ENCODE results near the gene SLC4A1AP. TPM values are rescaled to one million over a fixed set of nuclear protein-coding genes. Genes with fewer than 3 reads are reported as not detected.

The SLC4A1AP gene
- total RNA-seq, 6 donors from 2014 or later: 15.8 to 44.0 (median 21.6) TPM

- DNase-seq: no peak
- Histone ChIP-seq H3K27me3 (no peaks in the 10 kb centered on the region), H3K27ac (peak overlapping the region; percentile 27 to 82 (median 75)), H3K4me1 (peaks cover 25 to 45% (median 38%) of the 10 kb centered on the region in 4 donors), H3K36me3 (no peaks in the 10 kb centered on the region), H3K9me3 (no peaks in the 10 kb centered on the region), H3K4me3 (no peak overlapping the region)
- 73 to 75% methylated on average over 4 to 5 of the region's 5 CpGs for WGBS, 2 donors
- TF ChIP-seq POLR2AphosphoS5 (IDR thresholded peaks at IDR 0.05): no peak
- TF ChIP-seq EP300 (IDR thresholded peaks at IDR 0.05): no peak
- TF ChIP-seq, protein P1, sequence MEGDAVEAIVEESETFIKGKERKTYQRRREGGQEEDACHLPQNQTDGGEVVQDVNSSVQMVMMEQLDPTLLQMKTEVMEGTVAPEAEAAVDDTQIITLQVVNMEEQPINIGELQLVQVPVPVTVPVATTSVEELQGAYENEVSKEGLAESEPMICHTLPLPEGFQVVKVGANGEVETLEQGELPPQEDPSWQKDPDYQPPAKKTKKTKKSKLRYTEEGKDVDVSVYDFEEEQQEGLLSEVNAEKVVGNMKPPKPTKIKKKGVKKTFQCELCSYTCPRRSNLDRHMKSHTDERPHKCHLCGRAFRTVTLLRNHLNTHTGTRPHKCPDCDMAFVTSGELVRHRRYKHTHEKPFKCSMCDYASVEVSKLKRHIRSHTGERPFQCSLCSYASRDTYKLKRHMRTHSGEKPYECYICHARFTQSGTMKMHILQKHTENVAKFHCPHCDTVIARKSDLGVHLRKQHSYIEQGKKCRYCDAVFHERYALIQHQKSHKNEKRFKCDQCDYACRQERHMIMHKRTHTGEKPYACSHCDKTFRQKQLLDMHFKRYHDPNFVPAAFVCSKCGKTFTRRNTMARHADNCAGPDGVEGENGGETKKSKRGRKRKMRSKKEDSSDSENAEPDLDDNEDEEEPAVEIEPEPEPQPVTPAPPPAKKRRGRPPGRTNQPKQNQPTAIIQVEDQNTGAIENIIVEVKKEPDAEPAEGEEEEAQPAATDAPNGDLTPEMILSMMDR (IDR thresholded peaks at IDR 0.05): no peak
- TF ChIP-seq POLR2A (IDR thresholded peaks at IDR 0.05): no peak
- ATAC-seq (ENCODE audit: low FRiP score in 2 of 2): no peak
Observed at GRCh38 chr2:27728081-27728858, 64.6 kb downstream of the SLC4A1AP start.

DNA sequence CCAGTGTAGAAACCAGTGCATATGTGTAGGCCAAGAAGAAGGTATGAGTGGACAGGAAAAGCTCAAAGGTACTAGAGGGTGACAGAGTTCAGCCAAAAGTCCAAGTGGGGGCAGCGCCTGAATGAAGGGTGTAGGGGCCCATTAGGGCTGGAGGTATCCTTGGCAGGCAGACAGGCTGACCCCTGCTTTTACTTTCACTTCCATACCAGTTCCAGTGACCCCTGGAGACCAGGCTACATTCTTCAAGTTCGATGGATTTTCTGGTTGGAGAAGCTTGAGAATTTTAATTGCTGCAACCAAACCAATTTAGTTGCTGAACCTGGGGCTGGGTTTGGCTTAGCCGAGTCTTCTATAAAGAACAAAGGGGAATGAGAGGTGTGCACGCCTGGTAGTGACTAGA is 65.5 kb downstream of the SLC4A1AP start:
- no peaks in the 10 kb centered on the region for H3K36me3 ChIP-seq
- no peaks in the 10 kb centered on the region for H3K9me3 ChIP-seq
- H3K4me3 ChIP-seq: no peak overlapping the region
- H3K4me1 ChIP-seq: peaks cover 16 to 36% (median 29%) of the 10 kb centered on the region in 4 donors
- H3K27me3 ChIP-seq: no peaks in the 10 kb centered on the region
- peak overlapping the region; percentile 69 to 82 (median 76) for H3K27ac ChIP-seq
- WGBS, 2 donors: 39 to 73% methylated on average over 4 of the region's 4 CpGs
- no peak for TF ChIP-seq EP300 (IDR thresholded peaks at IDR 0.05)
- TF ChIP-seq, protein P1 (IDR thresholded peaks at IDR 0.05): no peak
- TF ChIP-seq POLR2AphosphoS5 (IDR thresholded peaks at IDR 0.05): no peak
- no peak for TF ChIP-seq POLR2A (IDR thresholded peaks at IDR 0.05)
- ATAC-seq (ENCODE audit: low FRiP score in 2 of 2) (no peak), DNase-seq (no peak)

- TF ChIP-seq POLR2AphosphoS5 (IDR thresholded peaks at IDR 0.05): no peak
- TF ChIP-seq POLR2A (IDR thresholded peaks at IDR 0.05): no peak
- TF ChIP-seq, protein P1 (IDR thresholded peaks at IDR 0.05): no peak
- TF ChIP-seq EP300 (IDR thresholded peaks at IDR 0.05): no peak
- no peaks in the 10 kb centered on the region for H3K36me3 ChIP-seq
- DNase-seq (no peak), ATAC-seq (ENCODE audit: low FRiP score in 2 of 2) (no peak)
- peaks cover 12 to 35% (median 28%) of the 10 kb centered on the region in 4 donors for H3K4me1 ChIP-seq
- no peaks in the 10 kb centered on the region for H3K27me3 ChIP-seq
- H3K4me3 ChIP-seq: no peak overlapping the region
- H3K27ac ChIP-seq: peak overlapping the region; percentile 69 to 82 (median 76)
- H3K9me3 ChIP-seq: no peaks in the 10 kb centered on the region
- WGBS, 2 donors: 92 to 94% methylated on average over 4 of the region's 4 CpGs
Observed at GRCh38 chr2:27729614-27730013, 65.9 kb downstream of the SLC4A1AP start.

GRCh38 chr2:27730261-27730662 is 66.6 kb downstream of the SLC4A1AP start:
- Histone ChIP-seq H3K27me3 (no peaks in the 10 kb centered on the region), H3K4me3 (no peak overlapping the region), H3K36me3 (no peaks in the 10 kb centered on the region), H3K4me1 (peaks cover 17 to 34% (median 32%) of the 10 kb centered on the region in 4 donors), H3K27ac (peak overlapping the region; percentile 69 to 82 (median 76)), H3K9me3 (no peaks in the 10 kb centered on the region)
- DNase-seq (no peak), ATAC-seq (ENCODE audit: low FRiP score in 2 of 2) (no peak)
- TF ChIP-seq EP300 (IDR thresholded peaks at IDR 0.05): peak in 3 of 4 donors; percentile 63 to 68 (median 65)
- TF ChIP-seq POLR2AphosphoS5 (IDR thresholded peaks at IDR 0.05): peak; percentile 34 to 82
- TF ChIP-seq POLR2A (IDR thresholded peaks at IDR 0.05): no peak
- WGBS, 2 donors: 51 to 90% methylated on average over 2 to 3 of the region's 3 CpGs

DNA sequence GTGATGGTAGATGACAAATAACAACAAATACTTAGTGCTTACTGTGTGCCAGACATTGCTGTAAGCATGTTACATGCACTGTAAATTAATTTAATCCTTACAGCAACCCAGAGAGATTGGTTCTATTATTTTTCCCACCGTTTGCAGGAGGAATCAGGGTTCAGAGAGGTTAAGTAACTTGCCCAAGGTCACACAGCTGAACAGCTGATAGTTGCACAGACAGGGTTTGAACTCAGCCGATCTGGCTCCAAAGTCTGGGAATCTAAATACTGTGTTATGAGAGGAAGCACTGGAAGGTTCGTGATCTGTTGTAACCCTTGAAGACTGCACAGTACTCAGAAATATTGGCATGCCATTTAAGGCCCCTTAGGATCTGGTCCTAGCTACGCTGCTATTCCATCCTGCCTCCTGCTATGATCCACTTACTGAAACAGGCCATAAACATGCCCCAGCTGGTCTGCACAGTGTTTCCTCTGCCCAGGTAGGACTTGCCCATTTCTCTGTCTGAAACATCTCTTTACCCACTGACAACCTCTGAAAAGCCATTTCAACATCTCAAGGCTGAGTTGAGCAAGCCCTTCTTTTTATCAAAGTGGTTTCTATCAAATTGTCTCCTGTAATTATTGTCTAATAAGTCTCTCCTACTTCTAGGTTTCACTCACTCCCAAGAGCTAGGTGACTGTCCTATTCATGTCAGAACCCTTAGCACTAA is 67.4 kb downstream of the SLC4A1AP start:
- peak overlapping the region; percentile 69 to 82 (median 76) for H3K27ac ChIP-seq
- ATAC-seq (ENCODE audit: low FRiP score in 2 of 2): no peak
- H3K9me3 ChIP-seq: no peaks in the 10 kb centered on the region
- no peaks in the 10 kb centered on the region for H3K36me3 ChIP-seq
- peaks cover 26 to 40% (median 35%) of the 10 kb centered on the region in 4 donors for H3K4me1 ChIP-seq
- DNase-seq: no peak
- TF ChIP-seq, protein P1 (IDR thresholded peaks at IDR 0.05): no peak
- no peak for TF ChIP-seq EP300 (IDR thresholded peaks at IDR 0.05)
- TF ChIP-seq POLR2AphosphoS5 (IDR thresholded peaks at IDR 0.05): no peak
- TF ChIP-seq POLR2A (IDR thresholded peaks at IDR 0.05): no peak
- WGBS, 2 donors: 62 to 68% methylated on average over 4 of the region's 4 CpGs
- H3K27me3 ChIP-seq: no peaks in the 10 kb centered on the region
- H3K4me3 ChIP-seq: no peak overlapping the region

Measured in upper lobe of left lung (tissue), 6 donors.